Astrocyte (in vitro differentiated cells and primary cell): ENCODE results near the gene MTCH1.

Source experiments
- CTCF ChIP-seq: IDR thresholded peaks from 2 replicates; pipeline ENCODE4 v1.5.1; 2011; ENCODE audit warnings: low read depth, mild to moderate bottlenecking, inconsistent platforms, low read length, moderate library complexity; ENCODE audit not compliant: insufficient read depth
- EZH2 ChIP-seq: IDR thresholded peaks from 2 replicates; pipeline ENCODE4 v1.6.1; 2012; ENCODE audit warnings: mild to moderate bottlenecking, low read length, inconsistent platforms; ENCODE audit not compliant: insufficient read depth

DNA sequence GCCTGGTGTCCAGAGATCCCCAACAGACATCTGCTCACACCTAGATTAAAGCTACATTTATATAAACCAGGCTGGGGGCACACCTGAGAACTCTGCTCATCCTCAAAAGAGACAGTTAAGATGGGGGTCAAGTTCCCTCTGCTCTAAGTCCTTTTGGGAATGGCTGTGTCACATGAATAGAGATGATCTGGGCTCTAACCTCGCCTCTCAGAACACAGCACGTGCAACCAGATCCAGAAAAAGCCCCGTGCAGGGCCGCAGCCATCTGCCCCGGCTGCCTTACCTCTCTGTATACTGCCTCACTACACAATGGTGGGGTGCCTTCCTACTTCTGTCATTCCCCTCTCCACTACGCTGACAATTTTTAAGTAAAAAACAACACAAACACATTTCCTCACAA is 5.9 kb downstream of the MTCH1 start:
- TF ChIP-seq CTCF = no peak
- TF ChIP-seq EZH2 = no peak
